ENCODE results near the gene GORASP2.

The GORASP2 gene

DNA sequence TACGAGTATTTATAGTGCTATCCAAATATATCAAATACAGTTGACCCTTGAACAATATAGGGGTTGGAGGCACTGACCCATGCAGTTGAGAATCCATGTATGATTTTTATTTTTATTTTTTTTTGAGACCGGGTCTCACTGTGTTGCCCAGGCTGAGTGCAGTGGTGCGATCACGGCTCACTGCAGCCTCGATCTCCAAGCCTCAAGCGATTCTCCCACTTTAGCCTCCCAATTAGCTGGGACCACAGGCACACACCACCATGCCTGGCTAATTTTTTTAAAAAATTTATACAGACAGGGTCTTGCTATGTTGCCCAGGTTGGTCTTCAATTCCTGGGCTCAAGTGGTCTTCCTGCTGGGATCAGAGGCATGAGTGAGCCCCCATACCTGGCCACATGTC is 70.6 kb downstream of the GORASP2 start:
- no peak for DNase-seq (ENCODE audit: low spot score)

DNA sequence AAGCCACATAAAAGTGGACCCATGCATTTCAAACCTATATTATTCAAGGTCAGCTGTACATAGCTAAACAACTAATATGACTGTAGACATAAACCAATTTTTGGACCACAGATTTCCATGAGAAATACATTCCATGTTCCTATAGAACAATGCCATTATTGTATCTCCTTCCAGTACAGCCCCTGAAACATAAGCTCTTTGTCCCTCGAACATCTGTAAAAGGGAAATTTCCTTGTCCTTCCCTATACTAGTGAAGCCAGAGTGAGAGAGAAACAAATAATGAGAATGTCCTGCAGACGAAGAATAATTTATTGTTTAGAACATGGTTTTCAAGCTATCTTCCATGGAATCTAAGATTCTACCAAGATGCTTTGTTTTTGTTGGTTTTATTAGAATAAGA is 75.3 kb downstream of the GORASP2 start:
- DNase-seq (ENCODE audit: low spot score), result no peak

DNA sequence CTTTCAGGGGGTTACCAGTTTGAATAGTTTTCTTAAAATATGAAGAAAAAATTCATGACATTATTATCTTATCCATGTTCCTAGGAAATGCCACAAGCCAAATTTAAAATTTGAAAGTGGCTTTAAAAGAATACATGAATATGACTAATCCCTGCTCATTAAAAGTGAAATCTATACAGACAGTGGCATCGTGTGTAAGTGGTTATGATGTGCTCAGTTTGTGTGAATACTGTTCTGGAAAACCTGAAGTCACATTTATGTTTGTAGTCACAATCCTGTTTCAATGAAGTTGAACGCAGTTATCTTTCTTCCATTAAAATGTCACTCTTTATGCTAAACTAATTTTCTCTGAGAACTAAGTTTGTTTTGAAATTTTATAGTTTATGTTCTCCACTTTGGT is 75.8 kb downstream of the GORASP2 start:
- no peak for DNase-seq (ENCODE audit: low spot score)

DNA sequence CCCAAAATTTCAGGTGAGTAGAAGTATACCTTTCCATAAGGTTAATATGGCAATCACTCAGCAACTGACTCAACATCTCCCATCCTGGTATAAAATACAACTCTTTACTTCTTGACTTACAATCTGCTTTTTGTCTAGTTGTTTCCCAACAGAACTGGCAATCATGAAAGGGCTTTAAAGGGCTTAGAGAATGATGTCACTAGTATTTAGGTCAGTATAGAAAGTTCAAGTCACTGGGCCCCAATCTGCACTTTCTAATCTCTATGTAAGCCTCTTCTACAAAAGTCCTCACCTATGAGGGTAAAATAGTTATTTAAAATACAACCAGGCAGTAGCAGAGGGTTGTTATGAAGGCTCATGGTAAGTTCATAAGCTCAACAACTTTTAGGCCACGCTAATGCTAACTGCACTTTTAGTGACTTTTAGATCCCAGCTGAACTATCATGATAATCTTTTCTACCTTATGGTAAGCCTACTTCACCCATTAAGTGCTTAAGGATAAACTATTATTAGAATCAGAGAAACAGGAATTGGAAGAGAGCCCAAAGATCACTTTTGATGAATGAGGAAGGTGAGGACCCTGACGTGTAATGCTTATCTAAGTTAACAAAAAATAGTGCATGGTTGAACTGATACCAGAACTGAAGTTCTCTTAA is 79.6 kb downstream of the GORASP2 start:
- DNase-seq (ENCODE audit: low spot score), result no peak

DNA sequence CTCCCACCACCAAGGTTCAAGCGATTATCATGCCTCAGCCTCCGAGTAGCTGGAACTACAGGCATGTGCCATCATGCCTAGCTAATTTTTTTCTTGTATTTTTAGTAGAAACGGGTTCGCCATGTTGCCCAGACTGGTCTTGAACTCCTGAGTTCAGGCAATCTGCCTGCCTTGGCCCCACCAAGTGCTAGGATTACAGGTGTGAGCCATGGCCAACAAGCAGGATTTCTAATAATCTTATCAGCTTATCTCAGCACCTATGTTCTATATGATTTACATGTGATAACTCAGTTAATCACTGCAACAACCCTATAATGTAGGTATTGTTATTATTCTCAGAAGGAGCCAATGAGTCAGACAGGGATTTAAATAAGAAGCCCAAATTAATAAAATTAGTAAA is 80.3 kb downstream of the GORASP2 start:
- DNase-seq (ENCODE audit: low spot score), result no peak

DNA sequence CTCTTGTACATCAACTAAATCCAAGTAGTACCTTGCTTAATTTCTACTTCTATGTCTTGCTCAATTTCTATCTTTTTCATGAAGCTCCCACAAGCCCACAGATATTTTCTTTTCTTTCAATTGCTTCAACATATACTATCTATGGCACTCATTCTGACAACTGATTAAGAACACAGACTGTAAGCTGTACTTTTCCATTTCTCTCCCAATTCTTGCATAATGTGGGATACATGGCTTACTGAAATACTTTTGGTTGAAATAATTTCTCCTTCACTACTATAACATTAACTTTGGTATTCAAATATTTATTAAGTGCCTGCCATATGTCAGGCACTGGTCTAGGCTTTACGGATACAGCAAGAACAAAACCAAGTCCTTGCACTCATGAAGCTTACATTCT is 84.8 kb downstream of the GORASP2 start:
- DNase-seq (ENCODE audit: low spot score), result no peak

DNA sequence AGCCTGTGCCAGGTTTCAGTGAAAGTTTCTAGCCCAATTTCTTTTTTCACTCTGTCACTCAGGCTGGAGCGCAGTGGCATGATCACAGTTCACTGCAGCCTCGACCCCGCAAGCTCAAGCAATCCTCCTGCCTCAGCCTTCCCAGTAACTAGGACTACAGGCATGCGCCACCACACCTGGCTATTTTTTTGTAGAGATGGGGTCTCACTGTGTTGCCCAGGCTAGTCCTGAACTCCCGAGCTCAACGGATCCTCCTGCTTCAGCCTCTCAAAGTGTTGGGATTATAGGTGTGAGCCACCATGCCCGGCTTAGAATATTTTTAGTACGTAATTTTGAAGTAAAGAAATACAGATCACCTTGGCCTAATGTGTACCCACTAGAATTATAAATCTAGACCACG is 87.1 kb downstream of the GORASP2 start:
- DNase-seq (ENCODE audit: low spot score), result no peak
